Measurements from ENCODE around the gene RASA1. TPM values are rescaled to one million over a fixed set of nuclear protein-coding genes. Genes with fewer than 3 reads are reported as not detected.

The RASA1 gene
- total RNA-seq, 1 donor from 2014 or later, result 36.2 TPM

DNA sequence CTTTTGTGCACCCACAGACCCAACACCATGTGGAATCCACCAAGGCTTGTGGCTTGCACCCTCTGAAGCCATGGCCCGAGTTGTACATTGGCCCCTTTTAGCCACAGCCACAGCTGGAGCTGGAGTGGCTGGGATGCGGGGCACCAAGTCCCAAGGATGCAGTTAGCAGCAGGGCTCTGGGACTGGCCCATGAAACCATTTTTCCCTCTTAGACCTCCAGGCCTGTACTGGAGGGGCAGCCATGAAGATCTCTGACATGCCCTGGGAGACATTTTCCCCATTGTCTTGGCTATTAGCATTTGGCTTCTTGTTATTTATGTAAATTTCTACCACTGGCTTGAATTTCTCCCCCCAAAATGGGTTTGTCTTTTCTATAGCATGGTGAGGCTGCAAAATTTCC, 51.8 kb downstream of the RASA1 start:
- H3K9me3 Mint-ChIP-seq, result peaks cover 16% of the 10 kb centered on the region
- H3K27me3 Mint-ChIP-seq (ENCODE audit: low read depth), result no peaks in the 10 kb centered on the region
- H3K27ac Mint-ChIP-seq (ENCODE audit: unreplicated experiment), result no peak overlapping the region
- DNase-seq (ENCODE audit: low read depth, low spot score), result no peak
- H3K4me3 Mint-ChIP-seq, result no peak overlapping the region
- TF ChIP-seq CTCF (conservative IDR thresholded peaks at IDR 0.05), result no peak
- H3K4me1 Mint-ChIP-seq, result no peaks in the 10 kb centered on the region
- H3K36me3 Mint-ChIP-seq (ENCODE audit: low read depth), result peaks cover 26% of the 10 kb centered on the region

GRCh38 chr5:87321605-87322004, 53.9 kb downstream of the RASA1 start:
- H3K27ac Mint-ChIP-seq (ENCODE audit: unreplicated experiment), result no peak overlapping the region
- no peaks in the 10 kb centered on the region for H3K27me3 Mint-ChIP-seq (ENCODE audit: low read depth)
- no peak for DNase-seq (ENCODE audit: low read depth, low spot score)
- no peak for TF ChIP-seq CTCF (conservative IDR thresholded peaks at IDR 0.05)
- H3K4me3 Mint-ChIP-seq, result no peak overlapping the region
- peaks cover 16% of the 10 kb centered on the region for H3K9me3 Mint-ChIP-seq
- peaks cover 26% of the 10 kb centered on the region for H3K36me3 Mint-ChIP-seq (ENCODE audit: low read depth)
- H3K4me1 Mint-ChIP-seq, result no peaks in the 10 kb centered on the region

DNA sequence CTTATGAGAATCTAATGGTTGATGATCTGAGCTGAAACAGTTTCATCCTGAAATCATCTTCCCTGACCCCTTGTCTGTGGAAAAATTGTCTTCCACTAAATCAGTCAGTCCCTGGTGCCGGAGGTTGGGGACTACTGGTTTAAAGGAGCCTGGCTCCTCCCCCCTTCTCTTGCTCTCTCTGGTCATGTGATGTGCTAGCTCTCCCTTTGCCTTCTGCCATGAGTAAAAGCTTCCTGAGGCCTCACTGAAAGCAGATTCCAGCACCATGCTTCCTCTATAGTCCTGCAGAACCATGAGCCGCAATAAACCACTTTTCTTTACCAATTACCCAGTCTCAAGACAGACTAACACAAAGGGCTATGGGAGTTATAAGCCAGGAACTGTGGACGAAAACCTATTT, 54.7 kb downstream of the RASA1 start:
- DNase-seq (ENCODE audit: low read depth, low spot score), result no peak
- H3K9me3 Mint-ChIP-seq, result peaks cover 14% of the 10 kb centered on the region
- H3K36me3 Mint-ChIP-seq (ENCODE audit: low read depth), result peaks cover 26% of the 10 kb centered on the region
- no peak for TF ChIP-seq CTCF (conservative IDR thresholded peaks at IDR 0.05)
- no peaks in the 10 kb centered on the region for H3K4me1 Mint-ChIP-seq
- no peak overlapping the region for H3K4me3 Mint-ChIP-seq
- no peaks in the 10 kb centered on the region for H3K27me3 Mint-ChIP-seq (ENCODE audit: low read depth)
- no peak overlapping the region for H3K27ac Mint-ChIP-seq (ENCODE audit: unreplicated experiment)

GRCh38 chr5:87327998-87328397, 60.3 kb downstream of the RASA1 start:
- Mint-ChIP-seq H3K27me3 (ENCODE audit: low read depth) (no peaks in the 10 kb centered on the region), H3K4me3 (no peak overlapping the region), H3K36me3 (ENCODE audit: low read depth) (no peaks in the 10 kb centered on the region), H3K9me3 (no peaks in the 10 kb centered on the region), H3K27ac (ENCODE audit: unreplicated experiment) (no peak overlapping the region), H3K4me1 (no peaks in the 10 kb centered on the region)
- DNase-seq (ENCODE audit: low read depth, low spot score), result no peak
- no peak for TF ChIP-seq CTCF (conservative IDR thresholded peaks at IDR 0.05)

DNA sequence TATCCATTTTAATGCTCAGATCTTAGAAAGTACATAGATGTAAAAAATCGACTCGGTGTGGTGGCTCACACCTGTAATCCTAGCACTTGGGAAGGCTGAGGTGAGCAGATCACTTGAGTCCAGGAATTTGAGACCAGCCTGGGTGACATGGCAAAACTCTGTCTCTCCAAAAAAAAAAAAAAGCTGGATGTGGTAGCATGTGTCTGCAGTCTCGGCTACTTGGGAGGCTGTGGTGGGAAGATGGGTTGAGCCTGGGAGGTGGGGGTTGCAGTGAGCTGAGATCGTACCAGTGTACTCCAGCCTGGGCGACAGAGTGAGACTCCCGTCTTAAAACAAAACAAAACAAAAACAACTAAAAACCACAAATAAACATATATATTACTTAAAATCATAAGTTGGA, 61.4 kb downstream of the RASA1 start:
- Mint-ChIP-seq H3K4me1 (no peaks in the 10 kb centered on the region), H3K4me3 (no peak overlapping the region), H3K36me3 (ENCODE audit: low read depth) (no peaks in the 10 kb centered on the region), H3K9me3 (no peaks in the 10 kb centered on the region), H3K27me3 (ENCODE audit: low read depth) (no peaks in the 10 kb centered on the region), H3K27ac (ENCODE audit: unreplicated experiment) (no peak overlapping the region)
- no peak for DNase-seq (ENCODE audit: low read depth, low spot score)
- no peak for TF ChIP-seq CTCF (conservative IDR thresholded peaks at IDR 0.05)

GRCh38 chr5:87339986-87340385, 72.3 kb downstream of the RASA1 start:
- no peak for DNase-seq (ENCODE audit: low read depth, low spot score)
- H3K4me1 Mint-ChIP-seq, result no peaks in the 10 kb centered on the region
- H3K4me3 Mint-ChIP-seq, result no peak overlapping the region
- no peak for TF ChIP-seq CTCF (conservative IDR thresholded peaks at IDR 0.05)
- no peak overlapping the region for H3K27ac Mint-ChIP-seq (ENCODE audit: unreplicated experiment)
- H3K9me3 Mint-ChIP-seq, result peaks cover 2% of the 10 kb centered on the region
- peaks cover 24% of the 10 kb centered on the region for H3K36me3 Mint-ChIP-seq (ENCODE audit: low read depth)
- no peaks in the 10 kb centered on the region for H3K27me3 Mint-ChIP-seq (ENCODE audit: low read depth)

All from neural crest cell (in vitro differentiated cells).